ENCODE data around the gene SPATA21. TPM values are rescaled to one million over a fixed set of nuclear protein-coding genes. Genes with fewer than 3 reads are reported as not detected.

SPATA21 gene
- polyA plus RNA-seq, 2 of the 4 experiments (the other 2 are of a cell fraction): 0.08 to 0.09 TPM

DNA sequence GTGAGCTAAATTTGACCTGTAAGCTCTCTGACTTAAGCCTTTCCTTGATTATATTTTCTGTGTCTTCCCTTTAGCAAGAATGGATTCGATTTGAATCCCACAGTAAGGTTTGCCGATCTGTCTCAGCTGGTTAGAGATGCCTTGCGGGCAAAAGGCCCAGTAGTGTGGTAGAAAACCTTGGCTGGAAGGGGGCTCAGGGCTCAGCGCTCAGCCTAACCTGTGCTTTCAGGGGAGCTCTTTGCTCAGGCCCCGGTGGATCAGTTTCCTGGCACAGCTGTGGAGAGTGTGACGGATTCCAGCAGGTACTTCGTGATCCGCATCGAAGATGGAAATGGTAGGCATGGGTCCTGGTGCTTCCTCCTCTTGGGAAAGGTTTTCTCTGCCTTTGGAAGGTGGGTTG, 10.4 kb upstream of the SPATA21 start:
- Histone ChIP-seq H3K4me1 (no peaks in the 10 kb centered on the region), H3K27ac (no peak overlapping the region), H3K4me2 (no peak overlapping the region), H3K4me3 (no peak overlapping the region), H3K9me3 (no peaks in the 10 kb centered on the region)
- FAIRE-seq: no peak
- WGBS (ENCODE audit: missing lambda C conversion rate): 91% methylated on average over 9 of the region's 9 CpGs
- POLR2A ChIA-PET: no interaction called here
- ATAC-seq: no peak
- CTCF ChIA-PET: interaction anchor here (5.9 kb wide), 1 partner anchor 8 kb away, joined by 30 read pairs; the partner anchor contains the start of gene NECAP2
- DNase-seq (ENCODE audit: low read depth in 1 of 2, low spot score in 1 of 2): no peak
- no peak for TF ChIP-seq SMC3 (IDR thresholded peaks at IDR 0.05)
- TF ChIP-seq, protein P1, sequence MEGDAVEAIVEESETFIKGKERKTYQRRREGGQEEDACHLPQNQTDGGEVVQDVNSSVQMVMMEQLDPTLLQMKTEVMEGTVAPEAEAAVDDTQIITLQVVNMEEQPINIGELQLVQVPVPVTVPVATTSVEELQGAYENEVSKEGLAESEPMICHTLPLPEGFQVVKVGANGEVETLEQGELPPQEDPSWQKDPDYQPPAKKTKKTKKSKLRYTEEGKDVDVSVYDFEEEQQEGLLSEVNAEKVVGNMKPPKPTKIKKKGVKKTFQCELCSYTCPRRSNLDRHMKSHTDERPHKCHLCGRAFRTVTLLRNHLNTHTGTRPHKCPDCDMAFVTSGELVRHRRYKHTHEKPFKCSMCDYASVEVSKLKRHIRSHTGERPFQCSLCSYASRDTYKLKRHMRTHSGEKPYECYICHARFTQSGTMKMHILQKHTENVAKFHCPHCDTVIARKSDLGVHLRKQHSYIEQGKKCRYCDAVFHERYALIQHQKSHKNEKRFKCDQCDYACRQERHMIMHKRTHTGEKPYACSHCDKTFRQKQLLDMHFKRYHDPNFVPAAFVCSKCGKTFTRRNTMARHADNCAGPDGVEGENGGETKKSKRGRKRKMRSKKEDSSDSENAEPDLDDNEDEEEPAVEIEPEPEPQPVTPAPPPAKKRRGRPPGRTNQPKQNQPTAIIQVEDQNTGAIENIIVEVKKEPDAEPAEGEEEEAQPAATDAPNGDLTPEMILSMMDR (IDR thresholded peaks at IDR 0.05): no peak
- TF ChIP-seq, protein P2, sequence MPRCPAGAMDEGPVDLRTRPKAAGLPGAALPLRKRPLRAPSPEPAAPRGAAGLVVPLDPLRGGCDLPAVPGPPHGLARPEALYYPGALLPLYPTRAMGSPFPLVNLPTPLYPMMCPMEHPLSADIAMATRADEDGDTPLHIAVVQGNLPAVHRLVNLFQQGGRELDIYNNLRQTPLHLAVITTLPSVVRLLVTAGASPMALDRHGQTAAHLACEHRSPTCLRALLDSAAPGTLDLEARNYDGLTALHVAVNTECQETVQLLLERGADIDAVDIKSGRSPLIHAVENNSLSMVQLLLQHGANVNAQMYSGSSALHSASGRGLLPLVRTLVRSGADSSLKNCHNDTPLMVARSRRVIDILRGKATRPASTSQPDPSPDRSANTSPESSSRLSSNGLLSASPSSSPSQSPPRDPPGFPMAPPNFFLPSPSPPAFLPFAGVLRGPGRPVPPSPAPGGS (IDR thresholded peaks at IDR 0.05): no peak
- TF ChIP-seq, protein P3, sequence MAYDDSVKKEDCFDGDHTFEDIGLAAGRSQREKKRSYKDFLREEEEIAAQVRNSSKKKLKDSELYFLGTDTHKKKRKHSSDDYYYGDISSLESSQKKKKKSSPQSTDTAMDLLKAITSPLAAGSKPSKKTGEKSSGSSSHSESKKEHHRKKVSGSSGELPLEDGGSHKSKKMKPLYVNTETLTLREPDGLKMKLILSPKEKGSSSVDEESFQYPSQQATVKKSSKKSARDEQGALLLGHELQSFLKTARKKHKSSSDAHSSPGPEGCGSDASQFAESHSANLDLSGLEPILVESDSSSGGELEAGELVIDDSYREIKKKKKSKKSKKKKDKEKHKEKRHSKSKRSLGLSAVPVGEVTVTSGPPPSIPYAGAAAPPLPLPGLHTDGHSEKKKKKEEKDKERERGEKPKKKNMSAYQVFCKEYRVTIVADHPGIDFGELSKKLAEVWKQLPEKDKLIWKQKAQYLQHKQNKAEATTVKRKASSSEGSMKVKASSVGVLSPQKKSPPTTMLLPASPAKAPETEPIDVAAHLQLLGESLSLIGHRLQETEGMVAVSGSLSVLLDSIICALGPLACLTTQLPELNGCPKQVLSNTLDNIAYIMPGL (CRISPR knock-in tag; IDR thresholded peaks at IDR 0.05; ENCODE audit: borderline replicate concordance): no peak
- no peak for TF ChIP-seq JUNB (IDR thresholded peaks at IDR 0.05)
- TF ChIP-seq NFE2L2 (conservative IDR thresholded peaks at IDR 0.05; ENCODE audit: low read length): no peak
- TF ChIP-seq CEBPB (IDR thresholded peaks at IDR 0.05): no peak
- no peak for TF ChIP-seq RCOR1 (IDR thresholded peaks at IDR 0.05; ENCODE audit: low read depth, low read length)
- no peak for TF ChIP-seq JUN (IDR thresholded peaks at IDR 0.05)
- TF ChIP-seq CBX8 (IDR thresholded peaks at IDR 0.05): no peak
- TF ChIP-seq, protein P4, sequence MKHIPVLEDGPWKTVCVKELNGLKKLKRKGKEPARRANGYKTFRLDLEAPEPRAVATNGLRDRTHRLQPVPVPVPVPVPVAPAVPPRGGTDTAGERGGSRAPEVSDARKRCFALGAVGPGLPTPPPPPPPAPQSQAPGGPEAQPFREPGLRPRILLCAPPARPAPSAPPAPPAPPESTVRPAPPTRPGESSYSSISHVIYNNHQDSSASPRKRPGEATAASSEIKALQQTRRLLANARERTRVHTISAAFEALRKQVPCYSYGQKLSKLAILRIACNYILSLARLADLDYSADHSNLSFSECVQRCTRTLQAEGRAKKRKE (CRISPR knock-in tag; IDR thresholded peaks at IDR 0.05; ENCODE audit: low read depth): no peak
- no peak for TF ChIP-seq FOSL2 (IDR thresholded peaks at IDR 0.05)
- no peak for TF ChIP-seq FOSL2 (CRISPR knock-in tag; IDR thresholded peaks at IDR 0.05)
- TF ChIP-seq RAD21 (conservative IDR thresholded peaks at IDR 0.05 in 1 of 2, IDR thresholded peaks at IDR 0.05 in 1 of 2): no peak
- TF ChIP-seq, protein P5, sequence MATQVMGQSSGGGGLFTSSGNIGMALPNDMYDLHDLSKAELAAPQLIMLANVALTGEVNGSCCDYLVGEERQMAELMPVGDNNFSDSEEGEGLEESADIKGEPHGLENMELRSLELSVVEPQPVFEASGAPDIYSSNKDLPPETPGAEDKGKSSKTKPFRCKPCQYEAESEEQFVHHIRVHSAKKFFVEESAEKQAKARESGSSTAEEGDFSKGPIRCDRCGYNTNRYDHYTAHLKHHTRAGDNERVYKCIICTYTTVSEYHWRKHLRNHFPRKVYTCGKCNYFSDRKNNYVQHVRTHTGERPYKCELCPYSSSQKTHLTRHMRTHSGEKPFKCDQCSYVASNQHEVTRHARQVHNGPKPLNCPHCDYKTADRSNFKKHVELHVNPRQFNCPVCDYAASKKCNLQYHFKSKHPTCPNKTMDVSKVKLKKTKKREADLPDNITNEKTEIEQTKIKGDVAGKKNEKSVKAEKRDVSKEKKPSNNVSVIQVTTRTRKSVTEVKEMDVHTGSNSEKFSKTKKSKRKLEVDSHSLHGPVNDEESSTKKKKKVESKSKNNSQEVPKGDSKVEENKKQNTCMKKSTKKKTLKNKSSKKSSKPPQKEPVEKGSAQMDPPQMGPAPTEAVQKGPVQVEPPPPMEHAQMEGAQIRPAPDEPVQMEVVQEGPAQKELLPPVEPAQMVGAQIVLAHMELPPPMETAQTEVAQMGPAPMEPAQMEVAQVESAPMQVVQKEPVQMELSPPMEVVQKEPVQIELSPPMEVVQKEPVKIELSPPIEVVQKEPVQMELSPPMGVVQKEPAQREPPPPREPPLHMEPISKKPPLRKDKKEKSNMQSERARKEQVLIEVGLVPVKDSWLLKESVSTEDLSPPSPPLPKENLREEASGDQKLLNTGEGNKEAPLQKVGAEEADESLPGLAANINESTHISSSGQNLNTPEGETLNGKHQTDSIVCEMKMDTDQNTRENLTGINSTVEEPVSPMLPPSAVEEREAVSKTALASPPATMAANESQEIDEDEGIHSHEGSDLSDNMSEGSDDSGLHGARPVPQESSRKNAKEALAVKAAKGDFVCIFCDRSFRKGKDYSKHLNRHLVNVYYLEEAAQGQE (IDR thresholded peaks at IDR 0.05): no peak

DNA sequence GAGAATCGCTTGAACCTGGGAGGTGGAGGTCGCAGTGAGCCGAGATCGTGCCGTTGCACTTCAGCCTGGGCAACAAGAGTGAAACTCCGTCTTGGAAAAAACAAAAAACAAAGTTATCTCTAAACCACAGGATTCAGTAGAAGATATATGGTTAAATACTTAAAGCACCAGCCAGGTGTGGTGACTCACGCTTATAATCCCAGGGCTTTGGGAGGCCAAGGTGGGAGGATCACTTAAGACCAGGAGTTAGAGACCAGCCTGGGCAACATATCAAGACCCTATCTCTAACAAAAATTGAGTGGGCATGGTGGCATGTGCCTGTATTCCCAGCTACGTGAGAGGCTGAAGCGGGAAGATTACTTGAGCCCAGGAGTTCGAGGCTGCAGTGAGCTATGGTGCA, 8.9 kb upstream of the SPATA21 start:
- H3K4me1 ChIP-seq: peaks cover 8% of the 10 kb centered on the region; the same call in 1 of the 3 replicates
- WGBS (ENCODE audit: missing lambda C conversion rate): 94% methylated on average over 10 of the region's 10 CpGs
- ATAC-seq (no peak), DNase-seq (ENCODE audit: low read depth in 1 of 2, low spot score in 1 of 2) (no peak), FAIRE-seq (no peak)
- no peak overlapping the region for H3K4me3 ChIP-seq
- no peaks in the 10 kb centered on the region for H3K9me3 ChIP-seq
- no peak overlapping the region for H3K4me2 ChIP-seq
- ChIA-PET CTCF (no interaction called here), POLR2A (no interaction called here)
- TF ChIP-seq HDAC2 (IDR thresholded peaks at IDR 0.05) (no peak), SMC3 (IDR thresholded peaks at IDR 0.05) (no peak), GATA3 (IDR thresholded peaks at IDR 0.05; ENCODE audit: borderline replicate concordance) (no peak), JUN (IDR thresholded peaks at IDR 0.05) (no peak), KDM1A (IDR thresholded peaks at IDR 0.05; ENCODE audit: low read depth) (no peak)
- no peak overlapping the region for H3K27ac ChIP-seq
